A549 (cell line): Measurements from ENCODE around the gene DIP2C.

ENCODE experiments used
- CBX8 ChIP-seq: fragments of 200-600 bp; sonication (generic); IDR thresholded peaks from 2 replicates; pipeline ENCODE4 v1.6.1; 2016
- CHD2 ChIP-seq: fragments of 150-350 bp; IDR thresholded peaks from 2 replicates; pipeline ENCODE4 v1.6.1; 2014; ENCODE audit warnings: low read length; ENCODE audit not compliant: partially characterized antibody
- CTCF ChIP-seq: fragments of >200 bp; sonication (Bioruptor Twin); formaldehyde crosslinking; IDR thresholded peaks from 3 replicates; pipeline ENCODE4 v1.5.1; 2016
- EHF ChIP-seq: fragments of 250-450 bp; sonication (Bioruptor Pico); IDR thresholded peaks from 2 replicates; pipeline ENCODE4 v1.5.0; 2020; ENCODE audit warnings: mild to moderate bottlenecking
- EHMT2 ChIP-seq: fragments of 200-600 bp; sonication (generic); IDR thresholded peaks from 2 replicates; pipeline ENCODE4 v1.6.1; 2016; ENCODE audit warnings: antibody characterized with exemption, low read depth, mild to moderate bottlenecking, moderate library complexity
- EP300 ChIP-seq, 2 experiments: fragments of >200 bp; sonication (Bioruptor Twin); formaldehyde crosslinking; IDR thresholded peaks; 2 replicates in 1 of 2; 3 replicates in 1 of 2; pipeline ENCODE4 v1.6.1; 2016 to 2017
- MAX ChIP-seq: IDR thresholded peaks from 2 replicates; pipeline ENCODE4 v1.6.1; 2012
- NR3C1 ChIP-seq: fragments of >200 bp; sonication (Bioruptor Twin); formaldehyde crosslinking; IDR thresholded peaks from 3 replicates; pipeline ENCODE4 v1.6.1; 2017
- POLR2A ChIP-seq: IDR thresholded peaks from 2 replicates; pipeline ENCODE4 v1.6.1; 2012; ENCODE audit warnings: mild to moderate bottlenecking, low read length
- RCOR1 ChIP-seq: fragments of 150-350 bp; IDR thresholded peaks from 2 replicates; pipeline ENCODE4 v1.6.1; 2014; ENCODE audit warnings: antibody characterized with exemption, low read length, low read depth
- TFCP2L1 ChIP-seq: fragments of 250-450 bp; sonication (Bioruptor Pico); IDR thresholded peaks from 2 replicates; pipeline ENCODE4 v1.5.0; 2021; ENCODE audit warnings: mild to moderate bottlenecking
- ZFP36 ChIP-seq: fragments of 450-650 bp; IDR thresholded peaks from 2 replicates; pipeline ENCODE4 v1.6.1; 2014; ENCODE audit warnings: borderline replicate concordance; ENCODE audit not compliant: partially characterized antibody
- ZNF302 ChIP-seq: fragments of 250-450 bp; sonication (Bioruptor Pico); IDR thresholded peaks from 2 replicates; pipeline ENCODE4 v1.9.0; 2021; ENCODE audit warnings: inconsistent platforms, mild to moderate bottlenecking, moderate library complexity
- TF ChIP-seq, protein P1 (sequence below): fragments of 150-350 bp; IDR thresholded peaks from 2 replicates; pipeline ENCODE4 v1.6.1; 2014; ENCODE audit warnings: low read depth, mild to moderate bottlenecking, low read length

- TF ChIP-seq CBX8 = no peak
- no peak for TF ChIP-seq ZFP36
- TF ChIP-seq CTCF = no peak
- TF ChIP-seq RCOR1 = no peak
- no peak for TF ChIP-seq EP300 (IDR thresholded peaks at IDR 0.05)
- TF ChIP-seq EHMT2 = no peak
- TF ChIP-seq TFCP2L1 = no peak
- TF ChIP-seq, protein P1, sequence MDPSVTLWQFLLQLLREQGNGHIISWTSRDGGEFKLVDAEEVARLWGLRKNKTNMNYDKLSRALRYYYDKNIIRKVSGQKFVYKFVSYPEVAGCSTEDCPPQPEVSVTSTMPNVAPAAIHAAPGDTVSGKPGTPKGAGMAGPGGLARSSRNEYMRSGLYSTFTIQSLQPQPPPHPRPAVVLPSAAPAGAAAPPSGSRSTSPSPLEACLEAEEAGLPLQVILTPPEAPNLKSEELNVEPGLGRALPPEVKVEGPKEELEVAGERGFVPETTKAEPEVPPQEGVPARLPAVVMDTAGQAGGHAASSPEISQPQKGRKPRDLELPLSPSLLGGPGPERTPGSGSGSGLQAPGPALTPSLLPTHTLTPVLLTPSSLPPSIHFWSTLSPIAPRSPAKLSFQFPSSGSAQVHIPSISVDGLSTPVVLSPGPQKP = no peak
- no peak for TF ChIP-seq POLR2A
- no peak for TF ChIP-seq ZNF302 (CRISPR knock-in tag)
- no peak for TF ChIP-seq NR3C1
- TF ChIP-seq MAX = no peak
- no peak for TF ChIP-seq EHF
- TF ChIP-seq CHD2 = no peak
Observed at GRCh38 chr10:517241-517830, 172.1 kb downstream of the DIP2C start.
